Pancreas (tissue), 10 donors: ENCODE data around the gene SLC22A9. TPM values are rescaled to one million over a fixed set of nuclear protein-coding genes. Genes with fewer than 3 reads are reported as not detected.

Source experiments
- ATAC-seq, 4 donors: fragments of 200-7000 bp; cut with Tn5 transposase; one replicate each; pipeline versions ENCODE4 v1.8.0 to v1.9.1; 2020; ENCODE audit warnings: mild to moderate bottlenecking in 4 of 4, moderate library complexity in 4 of 4
- DNase-seq, 6 donors: peaks; one replicate each; pipeline ENCODE4 v3.0.0-alpha.2; 2020
- FAIRE-seq: peaks from 2 replicates; lab custom pipeline; 2012; peaks lifted over from hg19 to GRCh38; lab: Jason Lieb, UNC
- H3K27ac ChIP-seq, 4 donors: fragments of 200-600 bp; sonication (generic); 1 replicate in 3 of 4; 2 replicates in 1 of 4; pipeline versions ENCODE4 v1.5.0 to v1.8.0; 2020
- H3K27me3 ChIP-seq, 4 donors: fragments of 200-600 bp; one replicate each; pipeline ENCODE4 v1.8.0; 2021
- H3K36me3 ChIP-seq, 3 donors: fragments of 200-600 bp; sonication (generic) in 1 of 3; one replicate each; pipeline versions ENCODE4 v1.5.0 to v1.8.0; 2020 to 2021
- H3K4me1 ChIP-seq, 3 donors: fragments of 200-600 bp; one replicate each; pipeline ENCODE4 v1.8.0; 2021
- H3K4me3 ChIP-seq, 4 donors: fragments of 200-600 bp; sonication (generic) in 2 of 4; one replicate each; pipeline versions ENCODE4 v1.5.0 to v1.8.0; 2020 to 2021
- H3K9me3 ChIP-seq, 4 donors: fragments of 200-600 bp; one replicate each; pipeline ENCODE4 v1.8.0; 2021
- WGBS, 2 donors: extraction: QIAGEN DNeasy Blood & Tissue Kit; methylation state at CpG; one replicate each; pipeline ENCODE4 v1.1.7; 2013; 5-methylcytosine and 5-hydroxymethylcytosine counted together
- intact Hi-C, 3 donors: fragments of 100-400 bp; cut with DNase I; formaldehyde crosslinking; loops; one replicate each; pipeline versions ENCODE4 v1.11.1 to v1.14.2; 2022
- polyA plus RNA-seq, 2 donors: library from polyadenylated mRNA; stranded (reverse); fragments of 200-250 nt; gene quantifications; one replicate each; pipeline ENCODE4 v1.2.3, GENCODE V29; 2013
- total RNA-seq, 6 donors: library from RNA; stranded (reverse); fragmentation: NEBNext Ultra II Directional in 4 of 6; extraction: Animal tissue kit (Norgen Biotek cat#: 25700) in 4 of 6; gene quantifications; one replicate each; pipeline versions ENCODE4 v1.2.1 to v1.2.4, GENCODE V29; 2021 to 2023
- TF ChIP-seq, protein P1 (sequence below), 4 donors: fragments of 200-600 bp; sonication (generic) in 3 of 4; IDR thresholded peaks; one replicate each; pipeline versions ENCODE4 v1.5.0 to v1.8.0; 2021; ENCODE audit warnings: antibody characterized with exemption in 4 of 4
- donor health status: healthy with polysubstance abuse.
- donor health status: DM: no; HTN: no; CAD: no; lungs with moderate emphysema.
- donor health status: DM: no; HTN: no; CAD: no.
- donor health status: control.
- donor health status: control.
- donor health status: Bipolar disorder and iron deficiency.
- donor health status: DM: yes; HTN: yes; CAD: no.
- donor health status: DM: no; HTN: no; CAD: no.
- donor health status: DM: no; HTN: no; CAD: no.
- donor health status: DM: yes; HTN: yes; CAD: no.

SLC22A9 gene
- total and polyA plus RNA-seq, 8 donors = 0.12 to 0.44 (median 0.26) TPM; not detected in 3

DNA sequence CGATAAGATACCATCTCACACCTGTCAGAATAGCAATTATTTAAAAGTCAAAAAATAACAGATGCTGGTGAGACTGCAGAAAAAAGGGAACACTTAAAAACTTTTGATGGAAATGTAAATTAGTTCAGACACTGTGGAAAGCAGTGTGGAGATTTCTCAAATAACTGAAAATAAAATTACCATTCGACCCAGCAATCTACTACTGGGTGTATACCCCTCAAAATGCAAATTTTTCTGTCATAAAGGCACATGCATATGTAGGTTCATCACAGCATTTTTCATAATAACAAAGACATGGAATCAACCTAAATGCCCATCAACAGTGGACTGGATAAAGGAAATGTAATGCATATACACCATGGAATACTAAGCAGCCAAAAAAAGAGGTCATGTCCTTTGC is 10.5 kb downstream of the SLC22A9 start:
- Histone ChIP-seq H3K9me3 (no peaks in the 10 kb centered on the region), H3K27ac (no peak overlapping the region), H3K4me1 (no peaks in the 10 kb centered on the region), H3K36me3 (no peaks in the 10 kb centered on the region), H3K4me3 (no peak overlapping the region), H3K27me3 (no peaks in the 10 kb centered on the region)
- intact Hi-C loops = no loop called here
- TF ChIP-seq, protein P1, sequence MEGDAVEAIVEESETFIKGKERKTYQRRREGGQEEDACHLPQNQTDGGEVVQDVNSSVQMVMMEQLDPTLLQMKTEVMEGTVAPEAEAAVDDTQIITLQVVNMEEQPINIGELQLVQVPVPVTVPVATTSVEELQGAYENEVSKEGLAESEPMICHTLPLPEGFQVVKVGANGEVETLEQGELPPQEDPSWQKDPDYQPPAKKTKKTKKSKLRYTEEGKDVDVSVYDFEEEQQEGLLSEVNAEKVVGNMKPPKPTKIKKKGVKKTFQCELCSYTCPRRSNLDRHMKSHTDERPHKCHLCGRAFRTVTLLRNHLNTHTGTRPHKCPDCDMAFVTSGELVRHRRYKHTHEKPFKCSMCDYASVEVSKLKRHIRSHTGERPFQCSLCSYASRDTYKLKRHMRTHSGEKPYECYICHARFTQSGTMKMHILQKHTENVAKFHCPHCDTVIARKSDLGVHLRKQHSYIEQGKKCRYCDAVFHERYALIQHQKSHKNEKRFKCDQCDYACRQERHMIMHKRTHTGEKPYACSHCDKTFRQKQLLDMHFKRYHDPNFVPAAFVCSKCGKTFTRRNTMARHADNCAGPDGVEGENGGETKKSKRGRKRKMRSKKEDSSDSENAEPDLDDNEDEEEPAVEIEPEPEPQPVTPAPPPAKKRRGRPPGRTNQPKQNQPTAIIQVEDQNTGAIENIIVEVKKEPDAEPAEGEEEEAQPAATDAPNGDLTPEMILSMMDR (IDR thresholded peaks at IDR 0.05) = no peak
- 50 to 51% methylated on average over 2 of the region's 2 CpGs for WGBS, 2 donors
- FAIRE-seq (no peak), ATAC-seq (no peak), DNase-seq (no peak)

DNA sequence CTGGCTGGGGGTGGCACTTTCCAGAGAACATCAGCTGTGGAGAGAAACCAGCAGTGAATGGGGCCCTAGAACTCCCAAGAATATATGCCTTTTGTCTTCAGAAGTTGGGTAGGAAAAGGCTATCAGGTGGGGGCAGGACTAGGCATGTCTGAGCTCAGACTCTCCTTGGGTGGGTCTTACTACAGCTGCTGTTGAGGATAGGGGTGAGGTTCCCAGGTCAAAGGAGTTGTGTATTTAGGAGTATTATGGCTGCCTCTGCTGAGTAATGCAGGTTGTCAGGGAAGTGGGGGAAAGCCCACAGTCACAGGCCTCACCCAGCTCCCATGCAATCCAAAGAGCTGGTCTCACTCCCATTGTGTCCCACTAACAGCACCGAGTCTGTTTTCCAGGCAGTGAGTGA is 26.1 kb downstream of the SLC22A9 start:
- WGBS, 2 donors = 91 to 100% methylated on average over 1 of the region's 1 CpG
- Histone ChIP-seq H3K9me3 (no peaks in the 10 kb centered on the region), H3K27ac (no peak overlapping the region), H3K4me3 (no peak overlapping the region), H3K27me3 (no peaks in the 10 kb centered on the region), H3K4me1 (no peaks in the 10 kb centered on the region), H3K36me3 (no peaks in the 10 kb centered on the region)
- intact Hi-C loops = no loop called here
- DNase-seq = no peak
- no peak for ATAC-seq
- TF ChIP-seq, protein P1 (IDR thresholded peaks at IDR 0.05) = no peak
- no peak for FAIRE-seq

DNA sequence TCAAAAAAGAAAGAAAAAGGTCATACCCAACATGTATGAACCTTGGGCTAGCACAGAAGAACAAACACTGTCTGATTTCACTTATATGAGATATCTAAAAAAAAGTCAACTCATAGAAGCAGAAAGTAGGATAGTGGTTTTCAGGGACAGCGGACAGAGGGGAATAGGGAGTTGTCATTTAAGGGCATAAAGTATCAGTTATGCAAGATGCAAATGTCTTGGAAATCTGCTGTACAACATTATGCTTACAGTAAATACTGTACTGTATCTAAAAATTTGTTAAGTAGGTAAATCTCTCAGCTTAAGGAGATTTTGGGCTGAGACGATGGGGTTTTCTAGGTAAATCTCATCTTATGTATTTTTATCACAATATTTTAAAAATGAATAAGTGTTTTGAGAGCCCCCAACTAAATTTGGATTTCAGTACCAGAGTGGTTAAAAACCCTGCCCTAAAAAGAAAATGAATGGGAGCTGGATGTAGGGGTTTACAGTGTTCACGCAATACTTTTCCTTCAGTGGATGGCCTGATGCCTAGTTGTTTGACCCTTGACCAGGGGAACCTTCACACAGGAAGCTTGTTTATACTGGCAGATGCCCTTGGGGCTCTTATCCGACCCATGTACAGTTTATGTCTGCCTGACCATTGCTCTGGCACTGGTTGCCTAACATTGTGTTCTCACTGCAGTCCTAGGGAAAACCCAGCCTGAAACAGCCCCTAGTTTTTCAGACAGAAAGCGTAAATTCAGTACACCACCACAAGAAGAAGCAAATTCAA is 34.8 kb downstream of the SLC22A9 start:
- Histone ChIP-seq H3K4me1 (peaks cover 4 to 10% (median 7%) of the 10 kb centered on the region in 3 donors), H3K27me3 (no peaks in the 10 kb centered on the region), H3K9me3 (no peaks in the 10 kb centered on the region), H3K36me3 (no peaks in the 10 kb centered on the region), H3K27ac (peak overlapping the region; percentile 14 to 36 (median 30)), H3K4me3 (no peak overlapping the region)
- peak in 4 of 6 donors; percentile 34 to 62 (median 50) for DNase-seq
- no peak for FAIRE-seq
- TF ChIP-seq, protein P1 (IDR thresholded peaks at IDR 0.05) = no peak
- intact Hi-C loops = no loop called here
- peak; percentile 91 to 98 (median 94) for ATAC-seq
- 50 to 52% methylated on average over 5 of the region's 5 CpGs for WGBS, 2 donors

DNA sequence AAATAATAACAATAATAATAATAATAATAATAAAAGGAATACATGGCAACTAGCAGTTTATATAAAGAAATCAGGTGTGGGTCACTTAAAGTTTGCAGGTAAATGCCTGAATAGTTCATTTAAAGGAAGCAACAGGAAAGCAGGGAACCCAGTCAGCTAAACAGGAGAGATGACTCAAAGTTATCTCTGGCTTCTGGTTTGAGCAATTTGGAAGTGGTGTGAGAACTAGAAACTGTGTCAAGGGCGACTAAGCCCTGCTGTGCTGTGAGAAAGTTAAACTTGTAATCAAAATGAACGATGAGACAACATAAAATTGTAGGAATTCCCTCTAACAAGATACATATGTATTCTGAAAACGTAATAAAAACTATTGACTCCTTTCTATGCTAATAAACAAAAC is 35.5 kb downstream of the SLC22A9 start:
- WGBS, 2 donors = 30 to 43% methylated on average over 3 of the region's 3 CpGs

More for the DNA sequence above, 35.5 kb downstream of the SLC22A9 start:
- DNase-seq (no peak), FAIRE-seq (no peak), ATAC-seq (peak; percentile 51 to 65 (median 60))
- Histone ChIP-seq H3K4me1 (peaks cover 4 to 10% (median 7%) of the 10 kb centered on the region in 3 donors), H3K36me3 (no peaks in the 10 kb centered on the region), H3K27me3 (no peaks in the 10 kb centered on the region), H3K4me3 (no peak overlapping the region), H3K9me3 (no peaks in the 10 kb centered on the region), H3K27ac (peak overlapping the region; percentile 14 to 36 (median 30))
- intact Hi-C loops = no loop called here
- TF ChIP-seq, protein P1 (IDR thresholded peaks at IDR 0.05) = no peak
